Frontal cortex (tissue), 4 donors: ENCODE data around the gene CCNL1. TPM values are rescaled to one million over a fixed set of nuclear protein-coding genes. Genes with fewer than 3 reads are reported as not detected.

Source experiments
- DNase-seq, 2 donors: peaks; one replicate each; pipeline ENCODE4 v3.0.0; 2012; ENCODE audit warnings: low spot score in 2 of 2
- FAIRE-seq: peaks from 2 replicates; lab custom pipeline; 2012; peaks lifted over from hg19 to GRCh38; lab: Jason Lieb, UNC
- total RNA-seq: library from RNA; depleted of rRNA; stranded (reverse); fragments of >200 nt; gene quantifications from one replicate; pipeline ENCODE4 v1.2.3, GENCODE V29; 2014
- donor health status: control.
- donor health status: control.
- donor health status: control.

CCNL1 gene
- total RNA-seq, 1 donor from 2014 or later = 64.4 TPM

- no peak for FAIRE-seq
- DNase-seq = no peak
These were observed 8.8 kb downstream of the CCNL1 start for GRCh38 chr3:157151151-157151550.

GRCh38 chr3:157149136-157149696 is 10.7 kb downstream of the CCNL1 start:
- FAIRE-seq (no peak), DNase-seq (no peak)

DNA sequence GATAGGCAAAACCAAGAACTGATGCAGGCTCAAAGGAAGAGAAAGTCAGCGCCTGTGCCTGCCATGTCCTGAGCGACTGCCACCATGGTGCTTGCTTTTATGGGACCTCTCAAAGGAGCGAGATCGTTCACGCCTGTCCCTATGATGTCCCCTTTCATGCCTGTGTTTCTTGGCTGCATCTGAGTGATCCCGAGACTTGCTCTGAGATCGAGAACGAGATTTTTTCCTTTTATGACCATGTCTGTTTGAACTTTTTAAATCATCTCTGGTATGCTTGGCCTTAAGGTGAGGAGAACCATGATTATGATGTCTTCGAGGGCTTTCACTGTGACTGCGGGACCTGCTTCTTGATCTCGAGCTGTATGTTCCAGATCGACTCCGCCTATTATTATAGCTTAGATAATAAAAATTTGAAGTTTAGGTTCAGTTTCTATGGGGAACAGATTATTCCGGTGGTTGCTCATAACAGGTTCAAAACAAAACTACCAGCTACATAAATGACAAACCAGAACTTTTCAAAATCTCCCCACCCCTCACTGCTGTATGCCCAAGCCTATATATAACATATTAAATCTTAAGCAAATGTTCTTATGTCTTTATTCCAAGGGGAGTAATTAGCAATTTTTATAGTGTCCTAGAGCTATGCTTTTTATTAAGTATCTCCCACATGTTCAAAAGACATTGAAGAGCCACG is 11.6 kb downstream of the CCNL1 start:
- FAIRE-seq = no peak
- DNase-seq = no peak

DNA sequence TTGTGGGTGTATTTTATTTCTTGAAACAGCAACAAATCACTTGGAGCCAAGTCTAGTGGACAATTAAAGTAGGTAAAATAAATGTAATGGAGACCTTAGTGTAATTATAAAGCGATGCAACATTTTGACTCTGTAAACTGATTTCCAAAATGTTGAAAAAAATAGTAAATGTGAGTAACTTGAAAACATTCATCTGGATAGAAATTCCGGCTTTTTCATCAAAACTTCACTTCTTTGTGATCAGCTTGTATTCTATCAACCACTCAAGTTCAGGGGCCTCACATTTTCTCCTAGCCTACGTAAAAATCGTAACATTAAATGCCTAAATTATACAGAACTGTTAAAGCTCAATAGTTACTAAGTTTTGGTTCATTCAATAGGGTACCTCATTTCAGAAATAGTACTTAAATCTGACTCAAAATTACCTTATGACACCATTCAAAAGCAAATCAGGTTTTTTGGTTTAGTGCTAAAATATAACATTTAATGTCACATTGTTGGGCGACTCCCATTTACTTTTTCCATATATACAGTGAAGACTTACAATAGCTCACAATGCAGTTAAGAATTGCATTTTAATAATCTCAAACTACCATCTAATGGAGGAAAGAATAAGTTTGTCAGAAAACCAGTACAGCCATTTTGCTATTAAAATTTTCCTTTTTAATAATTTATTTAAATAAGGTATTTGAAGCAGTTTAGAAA is 12.7 kb downstream of the CCNL1 start:
- FAIRE-seq = no peak
- no peak for DNase-seq

DNA sequence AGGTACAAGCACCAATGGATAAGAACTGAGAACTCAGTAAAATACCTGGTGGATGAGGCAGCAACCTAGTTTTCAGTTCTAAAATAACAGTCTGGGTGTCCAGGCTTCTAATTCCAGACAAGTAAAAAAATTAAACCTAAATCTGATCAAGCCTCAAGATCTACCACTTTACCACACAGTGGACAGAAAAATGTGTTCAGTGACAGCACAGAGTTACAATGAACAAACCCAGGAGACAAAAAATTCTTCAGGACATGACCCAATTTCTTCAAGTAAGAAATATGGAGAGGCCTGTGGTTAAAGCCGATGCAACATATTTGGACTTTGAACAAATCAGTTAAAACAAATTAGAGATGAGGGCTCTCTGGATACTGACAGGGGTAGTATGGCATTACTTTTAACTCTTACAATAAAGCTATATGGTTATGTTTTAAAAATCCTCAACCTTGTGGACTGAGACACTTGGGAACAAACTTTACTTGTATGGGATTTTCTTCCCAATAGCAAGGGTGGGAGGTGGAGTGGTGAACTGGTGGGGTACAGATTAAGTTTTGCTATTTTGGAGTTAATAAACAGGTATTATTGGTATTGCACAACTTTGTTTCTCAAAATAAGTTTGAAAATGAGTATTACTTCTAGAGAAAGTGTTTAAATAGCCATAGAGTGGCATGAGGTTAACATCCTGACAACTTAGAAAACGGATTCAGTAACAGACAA is 14.2 kb downstream of the CCNL1 start:
- DNase-seq (no peak), FAIRE-seq (no peak)

GRCh38 chr3:157142315-157142714 is 17.6 kb downstream of the CCNL1 start:
- DNase-seq (no peak), FAIRE-seq (no peak)

DNA sequence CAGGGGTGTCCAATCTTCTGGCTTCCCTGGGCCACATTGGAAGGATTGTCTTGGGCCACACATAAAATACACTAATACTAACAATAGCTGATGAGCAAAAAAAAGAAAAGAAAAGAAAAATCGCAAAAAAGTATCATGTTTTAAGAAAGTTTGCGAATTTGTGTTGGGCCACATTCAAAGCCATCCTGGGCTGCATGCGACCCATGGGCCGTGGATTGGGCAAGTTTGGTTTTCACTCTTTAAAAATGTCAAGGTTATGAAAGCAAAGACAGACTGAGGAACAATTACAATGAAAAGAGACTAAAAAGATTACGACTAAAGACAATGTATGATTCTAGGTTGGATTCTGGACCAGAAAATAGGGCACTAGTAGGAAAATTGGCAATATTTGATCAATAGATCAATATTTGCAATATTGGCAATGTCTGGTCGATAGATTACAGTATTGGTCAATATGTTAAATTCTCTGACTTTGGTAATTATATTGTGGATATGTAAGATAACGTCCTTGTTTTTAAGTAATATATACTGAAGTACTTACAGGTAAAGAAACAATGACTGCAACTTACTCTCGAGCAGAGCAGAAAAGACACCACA is 19.9 kb downstream of the CCNL1 start:
- FAIRE-seq (no peak), DNase-seq (no peak)

GRCh38 chr3:157136647-157137387 is 23.1 kb downstream of the CCNL1 start:
- no peak for FAIRE-seq

DNA sequence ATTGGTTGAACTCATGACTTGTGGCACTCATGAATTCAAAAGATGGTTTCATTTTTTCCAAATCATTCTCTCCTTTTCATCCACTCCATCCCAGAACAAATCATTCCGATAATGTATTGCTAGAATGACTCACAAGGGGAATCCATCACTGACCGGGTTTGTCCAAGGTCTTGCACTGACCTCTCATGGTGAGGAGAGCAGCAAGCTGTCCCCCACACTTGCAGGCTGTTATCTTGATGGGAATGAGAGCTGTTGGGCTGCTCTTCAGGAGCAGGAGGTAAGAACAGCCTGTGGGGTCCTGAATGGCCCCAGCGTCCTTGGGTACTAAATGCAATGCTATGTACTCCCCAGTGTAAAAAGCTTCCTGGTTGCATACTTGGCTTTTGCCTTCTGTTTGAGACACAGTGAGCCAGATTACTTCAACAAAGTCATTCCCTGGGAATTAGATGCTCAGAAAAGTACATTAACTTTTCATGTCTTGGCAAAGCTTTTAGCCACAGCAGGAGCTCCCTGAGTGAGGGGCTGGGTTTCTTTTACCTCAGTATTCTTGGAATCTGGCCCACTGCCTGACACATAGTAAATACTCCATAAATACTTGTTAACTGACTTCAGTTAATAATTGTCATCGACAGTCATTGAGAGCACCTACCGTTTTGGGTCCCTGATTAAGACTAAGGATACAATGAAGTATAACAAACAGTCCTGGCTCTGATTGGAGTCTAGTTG is 24.1 kb downstream of the CCNL1 start:
- FAIRE-seq = no peak
- no peak for DNase-seq

More at GRCh38 chr3:157136647-157137387, 23.1 kb downstream of the CCNL1 start:
- no peak for DNase-seq

- DNase-seq (no peak), FAIRE-seq (no peak)
These were observed 25.2 kb downstream of the CCNL1 start for GRCh38 chr3:157134620-157135191.

DNA sequence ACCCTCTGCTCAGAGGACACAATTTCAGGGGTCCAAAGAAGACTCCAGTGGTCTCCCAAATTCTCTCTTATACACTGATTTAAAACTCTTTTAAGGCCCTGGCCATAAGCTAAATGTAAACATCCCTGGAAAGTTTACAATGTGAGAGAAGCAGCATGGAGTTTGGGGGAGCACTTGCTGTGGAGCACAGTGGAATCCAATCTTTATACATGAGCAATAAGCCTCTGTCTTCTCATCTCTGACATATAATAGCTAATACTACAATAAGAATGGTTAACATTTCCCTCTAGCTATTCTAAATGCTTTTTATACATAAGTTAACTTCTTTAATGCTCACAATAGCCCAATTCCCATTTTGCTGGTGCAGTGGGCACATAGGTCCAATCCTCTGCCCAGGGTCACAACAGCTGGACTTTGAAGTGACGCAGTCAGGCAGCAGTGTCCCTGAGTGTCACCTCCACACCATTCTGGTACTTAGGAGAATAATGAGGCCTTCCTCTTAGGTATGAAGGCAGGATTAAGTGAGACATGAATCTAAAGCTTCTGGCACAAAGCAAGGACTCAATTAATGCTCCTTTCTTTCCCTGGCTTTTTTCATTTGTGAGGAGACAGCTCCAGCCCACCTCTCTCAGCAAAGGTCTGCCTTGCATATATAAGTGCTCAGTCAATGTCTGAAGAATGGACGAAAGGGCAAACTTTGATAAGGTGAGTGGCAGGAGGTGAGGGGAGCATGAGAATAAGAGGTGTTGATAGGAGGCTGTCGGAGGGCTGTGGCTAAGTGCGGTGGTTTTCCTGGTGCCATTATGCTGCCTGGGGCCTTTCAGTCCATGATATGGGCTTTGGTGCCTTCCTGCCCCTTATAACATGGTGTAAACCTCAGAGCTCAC is 26.3 kb downstream of the CCNL1 start:
- FAIRE-seq = no peak
- DNase-seq = no peak

- peak; percentile 27 to 62 for DNase-seq
- no peak for FAIRE-seq
These were observed 27.0 kb downstream of the CCNL1 start for GRCh38 chr3:157132936-157133335.

DNA sequence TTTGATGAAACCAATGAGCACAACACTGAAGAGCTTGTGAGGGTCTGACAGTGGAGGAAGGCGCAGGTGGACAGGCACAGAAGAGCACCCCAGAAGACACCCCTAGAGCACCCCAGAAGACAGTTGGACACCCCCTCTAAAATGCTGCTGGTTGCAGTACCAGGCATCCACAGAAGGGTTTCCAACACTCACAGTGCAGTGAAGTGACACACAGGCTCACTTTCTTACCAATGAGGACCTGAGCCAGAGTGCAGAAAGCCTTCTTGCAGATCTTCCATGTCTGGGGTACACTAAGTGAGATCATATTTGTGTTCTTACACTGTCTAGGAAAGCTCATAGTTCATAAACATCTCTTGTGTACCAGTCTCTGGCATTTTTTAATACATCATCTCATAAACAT is 27.6 kb downstream of the CCNL1 start:
- DNase-seq (no peak), FAIRE-seq (no peak)

GRCh38 chr3:157131861-157132260 is 28.1 kb downstream of the CCNL1 start:
- no peak for FAIRE-seq

GRCh38 chr3:157130467-157131251 is 29.3 kb downstream of the CCNL1 start:
- FAIRE-seq = no peak
- DNase-seq = peak in 1 of 2 donors; percentile 49

More at GRCh38 chr3:157131861-157132260, 28.1 kb downstream of the CCNL1 start:
- no peak for DNase-seq

DNA sequence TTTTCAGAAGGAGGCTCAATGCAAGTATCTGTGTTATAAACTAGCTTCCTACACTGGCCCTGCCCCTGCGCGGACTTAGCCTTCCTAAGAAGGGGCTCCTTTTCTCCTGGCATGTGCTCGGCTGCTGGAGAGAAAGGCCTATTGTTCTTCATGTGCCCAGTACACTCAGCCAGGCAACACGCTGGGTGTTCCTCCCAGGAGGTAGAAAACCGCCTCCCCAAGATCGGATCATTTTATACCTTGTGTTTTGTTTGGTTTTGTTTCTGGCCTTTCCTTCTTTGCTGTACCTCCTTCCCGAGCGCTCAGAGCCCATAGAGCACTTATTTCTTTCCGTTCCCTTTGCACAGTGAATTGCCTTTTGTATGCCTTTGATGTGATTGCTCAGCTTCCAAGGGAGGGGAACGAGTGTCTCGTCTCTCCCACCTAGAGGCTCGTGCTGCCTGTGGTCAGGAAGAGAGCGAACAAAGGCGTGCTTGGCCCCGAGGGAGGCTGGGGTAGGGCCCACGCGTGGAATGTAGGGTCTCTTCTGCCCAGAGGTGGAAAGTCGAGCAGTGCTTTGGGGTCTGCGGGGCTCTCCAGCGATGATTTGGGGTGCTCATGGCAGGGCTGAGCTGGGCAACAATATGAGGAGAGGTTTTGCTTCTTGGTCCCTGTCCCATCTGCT is 30.0 kb downstream of the CCNL1 start:
- no peak for FAIRE-seq
- peak in 1 of 2 donors; percentile 27 for DNase-seq
